Liver (tissue), 9 donors: ENCODE measurements around the gene TBX15. TPM values are rescaled to one million over a fixed set of nuclear protein-coding genes. Genes with fewer than 3 reads are reported as not detected.

Experiments
- DNase-seq: peaks from one replicate; pipeline ENCODE4 v3.0.0-alpha.2; 2017; ENCODE audit warnings: low spot score
- H3K27ac ChIP-seq, 2 donors: one replicate each; pipeline ENCODE4 v1.7.0; 2013; ENCODE audit warnings: inconsistent platforms in 2 of 2, low read length in 2 of 2, control low read depth in 1 of 2, low read depth in 1 of 2, mild to moderate bottlenecking in 1 of 2
- H3K27me3 ChIP-seq, 4 donors: one replicate each; pipeline versions ENCODE4 v1.6.1 to v1.7.0; 2013; ENCODE audit warnings: low read length in 3 of 4, inconsistent platforms in 1 of 4, mild to moderate bottlenecking in 1 of 4, moderate library complexity in 1 of 4; ENCODE audit not compliant: control insufficient read depth in 4 of 4, insufficient read depth in 4 of 4
- H3K36me3 ChIP-seq, 4 donors: one replicate each; pipeline versions ENCODE4 v1.6.1 to v1.7.0; 2013; ENCODE audit warnings: low read length in 3 of 4, mild to moderate bottlenecking in 3 of 4, low read depth in 1 of 4, moderate library complexity in 1 of 4; ENCODE audit not compliant: control insufficient read depth in 4 of 4, insufficient read depth in 3 of 4
- H3K4me1 ChIP-seq, 4 donors: one replicate each; pipeline versions ENCODE4 v1.6.1 to v1.7.0; 2013; ENCODE audit warnings: low read length in 3 of 4, mild to moderate bottlenecking in 3 of 4, moderate library complexity in 1 of 4; ENCODE audit not compliant: control insufficient read depth in 4 of 4, insufficient read depth in 4 of 4
- H3K4me3 ChIP-seq, 3 donors: one replicate each; pipeline versions ENCODE4 v1.6.1 to v1.7.0; 2013; ENCODE audit warnings: low read length in 3 of 3, control low read depth in 1 of 3, low read depth in 1 of 3, mild to moderate bottlenecking in 1 of 3
- H3K9ac ChIP-seq, 2 donors: one replicate each; pipeline ENCODE4 v1.7.0; 2013; ENCODE audit warnings: low read length in 2 of 2, mild to moderate bottlenecking in 2 of 2, moderate library complexity in 2 of 2, control low read depth in 1 of 2, low read depth in 1 of 2
- H3K9me3 ChIP-seq, 4 donors: one replicate each; pipeline versions ENCODE4 v1.6.1 to v1.7.0; 2013; ENCODE audit warnings: low read length in 3 of 4; ENCODE audit not compliant: control insufficient read depth in 4 of 4
- EGR1 ChIP-seq, 2 donors: IDR thresholded peaks; 2 replicates each; pipeline ENCODE4 v1.6.1; 2016 to 2018; ENCODE audit warnings: antibody characterized with exemption in 2 of 2, low read depth in 2 of 2
- FOXA1 ChIP-seq: IDR thresholded peaks from 2 replicates; pipeline ENCODE4 v1.6.1; 2016; ENCODE audit warnings: antibody characterized with exemption
- FOXA2 ChIP-seq: IDR thresholded peaks from 2 replicates; pipeline ENCODE4 v1.6.1; 2016; ENCODE audit warnings: antibody characterized with exemption
- GABPA ChIP-seq, 2 donors: IDR thresholded peaks in 1 of 2; conservative IDR thresholded peaks in 1 of 2; 2 replicates each; pipeline ENCODE4 v1.6.1; 2016; ENCODE audit warnings: antibody characterized with exemption in 2 of 2, mild to moderate bottlenecking in 1 of 2, moderate library complexity in 1 of 2
- HNF4A ChIP-seq, 2 donors: conservative IDR thresholded peaks; 2 replicates each; pipeline ENCODE4 v1.6.1; 2016; ENCODE audit warnings: antibody characterized with exemption in 2 of 2, mild to moderate bottlenecking in 2 of 2
- HNF4G ChIP-seq: IDR thresholded peaks from 2 replicates; pipeline ENCODE4 v1.6.1; 2016; ENCODE audit warnings: antibody characterized with exemption
- JUND ChIP-seq, 2 donors: IDR thresholded peaks; 2 replicates each; pipeline ENCODE4 v1.6.1; 2016; ENCODE audit warnings: antibody characterized with exemption in 2 of 2
- NR2F2 ChIP-seq: IDR thresholded peaks from 2 replicates; pipeline ENCODE4 v1.6.1; 2016; ENCODE audit warnings: antibody characterized with exemption
- RAD21 ChIP-seq, 2 donors: IDR thresholded peaks; 2 replicates each; pipeline ENCODE4 v1.6.1; 2016; ENCODE audit warnings: antibody characterized with exemption in 2 of 2, mild to moderate bottlenecking in 2 of 2
- RXRA ChIP-seq, 2 donors: IDR thresholded peaks; 2 replicates each; pipeline ENCODE4 v1.6.1; 2017 to 2018; ENCODE audit warnings: antibody characterized with exemption in 2 of 2, mild to moderate bottlenecking in 1 of 2
- TAF1 ChIP-seq: conservative IDR thresholded peaks from 2 replicates; pipeline ENCODE4 v1.6.1; 2016; ENCODE audit warnings: antibody characterized with exemption, mild to moderate bottlenecking
- YY1 ChIP-seq: IDR thresholded peaks from 2 replicates; pipeline ENCODE4 v1.6.1; 2016; ENCODE audit warnings: antibody characterized with exemption, mild to moderate bottlenecking
- WGBS: extraction: QIAGEN DNeasy Blood & Tissue Kit; methylation state at CpG from one replicate; pipeline ENCODE4 v1.1.7; 2013; 5-methylcytosine and 5-hydroxymethylcytosine counted together
- polyA plus RNA-seq, 2 donors: library from polyadenylated mRNA; stranded (reverse) in 1 of 2; unstranded in 1 of 2; fragments of 200-250 nt in 1 of 2; fragments of >200 nt in 1 of 2; fragmentation: Nextera tagmentation in 1 of 2; extraction: Ambion mirVana in 1 of 2; gene quantifications; one replicate each; pipeline versions ENCODE4 v1.2.1 to v1.2.3, GENCODE V29; 2013 to 2015
- total RNA-seq, 2 donors: library from RNA; depleted of rRNA; stranded (reverse); fragments of >200 nt; gene quantifications; one replicate each; pipeline ENCODE4 v1.2.3, GENCODE V29; 2014
- TF ChIP-seq, protein P1 (sequence below): IDR thresholded peaks from 2 replicates; pipeline ENCODE4 v1.6.1; 2016; ENCODE audit warnings: antibody characterized with exemption
- TF ChIP-seq, protein P2 (sequence below): IDR thresholded peaks from 2 replicates; pipeline ENCODE4 v1.6.1; 2016; ENCODE audit warnings: antibody characterized with exemption
- TF ChIP-seq, protein P3 (sequence below): IDR thresholded peaks from 2 replicates; pipeline ENCODE4 v1.6.1; 2016; ENCODE audit warnings: antibody characterized with exemption
- TF ChIP-seq, protein P4 (sequence below): IDR thresholded peaks from 2 replicates; pipeline ENCODE4 v1.6.1; 2016; ENCODE audit warnings: antibody characterized with exemption, mild to moderate bottlenecking
- TF ChIP-seq, protein P5 (sequence below): fragments of 150-350 bp; IDR thresholded peaks from 2 replicates; pipeline ENCODE4 v1.5.1; 2017; ENCODE audit warnings: improper control_type of control experiment, low read depth, low read length; ENCODE audit not compliant: missing input control
- donor health status: healthy.
- donor health status: healthy.
- donor health status: healthy.
- donor health status: healthy.
- donor health status: healthy.

The TBX15 gene
- total and polyA plus RNA-seq, 4 donors, result 0.09 to 15.5 (median 3.5) TPM

DNA sequence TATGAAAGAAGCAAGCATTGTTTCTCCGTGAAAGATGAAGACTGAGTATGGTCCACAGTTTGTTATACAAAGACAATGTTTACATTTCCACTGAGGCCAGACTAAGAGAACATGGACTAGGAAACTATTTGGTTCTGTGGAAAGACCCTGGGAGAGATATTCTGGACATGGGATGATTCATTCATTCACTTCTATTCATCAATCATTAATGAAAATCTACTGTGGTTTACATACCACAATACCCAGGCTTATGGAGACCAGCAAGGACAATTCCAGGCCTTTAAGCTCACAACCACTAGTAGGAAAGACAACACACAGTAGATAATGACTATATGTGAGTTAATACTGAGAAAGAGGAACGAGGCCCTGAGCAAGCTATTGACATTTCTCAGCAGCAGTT is 125.4 kb downstream of the TBX15 start:
- H3K27ac ChIP-seq, result no peak overlapping the region
- H3K9ac ChIP-seq, result no peak overlapping the region
- H3K4me1 ChIP-seq, result no peaks in the 10 kb centered on the region
- no peak overlapping the region for H3K4me3 ChIP-seq
- 83% methylated on average over 2 of the region's 2 CpGs for WGBS
- no peak for DNase-seq
- H3K36me3 ChIP-seq, result no peaks in the 10 kb centered on the region
- TF ChIP-seq FOXA2 (no peak), HNF4G (no peak)
- H3K27me3 ChIP-seq, result no peaks in the 10 kb centered on the region
- no peaks in the 10 kb centered on the region for H3K9me3 ChIP-seq

DNA sequence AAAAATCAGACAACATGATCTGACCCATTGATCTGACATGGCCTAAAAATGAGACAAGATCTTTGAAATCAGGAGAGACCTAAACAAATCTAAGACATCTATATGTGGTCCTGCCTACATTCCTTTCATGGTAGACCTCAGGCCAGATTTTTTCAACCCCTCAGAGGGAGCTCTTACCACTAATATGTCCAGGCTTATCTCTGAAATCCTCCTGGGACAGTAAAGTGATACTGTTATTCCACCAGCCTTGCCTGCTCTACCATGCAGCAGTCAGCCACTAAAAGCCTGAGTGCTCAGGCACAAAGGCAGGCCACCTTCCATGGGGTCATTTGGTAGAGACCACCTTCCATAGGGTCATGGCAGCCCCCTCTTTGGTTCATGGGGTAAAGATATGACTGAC is 126.9 kb downstream of the TBX15 start:
- Histone ChIP-seq H3K4me3 (no peak overlapping the region), H3K9me3 (no peaks in the 10 kb centered on the region), H3K27me3 (no peaks in the 10 kb centered on the region), H3K27ac (no peak overlapping the region), H3K9ac (no peak overlapping the region), H3K4me1 (no peaks in the 10 kb centered on the region), H3K36me3 (no peaks in the 10 kb centered on the region)
- TF ChIP-seq JUND (IDR thresholded peaks at IDR 0.05) (no peak), HNF4G (no peak), GABPA (IDR thresholded peaks at IDR 0.05 in 1 of 2, conservative IDR thresholded peaks at IDR 0.05 in 1 of 2) (no peak), RXRA (IDR thresholded peaks at IDR 0.05) (no peak), TAF1 (no peak), FOXA1 (no peak), YY1 (no peak), NR2F2 (no peak), FOXA2 (no peak)
- TF ChIP-seq, protein P1, sequence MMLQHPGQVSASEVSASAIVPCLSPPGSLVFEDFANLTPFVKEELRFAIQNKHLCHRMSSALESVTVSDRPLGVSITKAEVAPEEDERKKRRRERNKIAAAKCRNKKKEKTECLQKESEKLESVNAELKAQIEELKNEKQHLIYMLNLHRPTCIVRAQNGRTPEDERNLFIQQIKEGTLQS, result no peak
- DNase-seq, result no peak

DNA sequence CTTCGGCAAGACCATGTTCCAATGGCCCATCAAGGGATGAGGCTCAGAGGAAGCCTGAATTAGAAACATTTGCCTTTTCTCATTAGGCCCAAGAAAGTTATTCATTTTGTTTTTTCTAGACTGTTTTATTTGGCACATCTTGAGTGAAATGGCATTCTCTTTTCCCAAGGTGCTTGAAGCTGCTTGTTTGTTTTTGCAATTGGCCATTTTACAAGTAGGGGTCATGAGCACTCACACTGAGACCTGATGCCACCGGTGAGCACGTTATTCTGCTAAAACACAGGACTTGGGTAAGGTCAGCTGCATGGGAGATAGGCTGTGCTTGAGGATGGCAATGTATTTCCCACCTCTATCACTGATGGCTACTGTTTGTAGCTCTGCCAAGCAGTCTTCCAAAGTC is 128.1 kb downstream of the TBX15 start:
- DNase-seq, result no peak
- Histone ChIP-seq H3K9ac (no peak overlapping the region), H3K4me3 (no peak overlapping the region), H3K4me1 (no peaks in the 10 kb centered on the region), H3K27me3 (no peaks in the 10 kb centered on the region), H3K36me3 (no peaks in the 10 kb centered on the region), H3K27ac (no peak overlapping the region), H3K9me3 (no peaks in the 10 kb centered on the region)
- WGBS, result 72% methylated on average over 3 of the region's 3 CpGs
- TF ChIP-seq TAF1 (no peak), RAD21 (IDR thresholded peaks at IDR 0.05) (no peak), RXRA (IDR thresholded peaks at IDR 0.05) (no peak), JUND (IDR thresholded peaks at IDR 0.05) (no peak), HNF4A (conservative IDR thresholded peaks at IDR 0.05) (no peak), FOXA1 (no peak), EGR1 (IDR thresholded peaks at IDR 0.05; ENCODE audit: low read depth in 2 of 2) (no peak), HNF4G (no peak), YY1 (no peak), NR2F2 (no peak)
- TF ChIP-seq, protein P2, sequence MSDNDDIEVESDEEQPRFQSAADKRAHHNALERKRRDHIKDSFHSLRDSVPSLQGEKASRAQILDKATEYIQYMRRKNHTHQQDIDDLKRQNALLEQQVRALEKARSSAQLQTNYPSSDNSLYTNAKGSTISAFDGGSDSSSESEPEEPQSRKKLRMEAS, result no peak
- TF ChIP-seq, protein P3, sequence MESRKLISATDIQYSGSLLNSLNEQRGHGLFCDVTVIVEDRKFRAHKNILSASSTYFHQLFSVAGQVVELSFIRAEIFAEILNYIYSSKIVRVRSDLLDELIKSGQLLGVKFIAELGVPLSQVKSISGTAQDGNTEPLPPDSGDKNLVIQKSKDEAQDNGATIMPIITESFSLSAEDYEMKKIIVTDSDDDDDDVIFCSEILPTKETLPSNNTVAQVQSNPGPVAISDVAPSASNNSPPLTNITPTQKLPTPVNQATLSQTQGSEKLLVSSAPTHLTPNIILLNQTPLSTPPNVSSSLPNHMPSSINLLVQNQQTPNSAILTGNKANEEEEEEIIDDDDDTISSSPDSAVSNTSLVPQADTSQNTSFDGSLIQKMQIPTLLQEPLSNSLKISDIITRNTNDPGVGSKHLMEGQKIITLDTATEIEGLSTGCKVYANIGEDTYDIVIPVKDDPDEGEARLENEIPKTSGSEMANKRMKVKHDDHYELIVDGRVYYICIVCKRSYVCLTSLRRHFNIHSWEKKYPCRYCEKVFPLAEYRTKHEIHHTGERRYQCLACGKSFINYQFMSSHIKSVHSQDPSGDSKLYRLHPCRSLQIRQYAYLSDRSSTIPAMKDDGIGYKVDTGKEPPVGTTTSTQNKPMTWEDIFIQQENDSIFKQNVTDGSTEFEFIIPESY, result no peak
- TF ChIP-seq, protein P4, sequence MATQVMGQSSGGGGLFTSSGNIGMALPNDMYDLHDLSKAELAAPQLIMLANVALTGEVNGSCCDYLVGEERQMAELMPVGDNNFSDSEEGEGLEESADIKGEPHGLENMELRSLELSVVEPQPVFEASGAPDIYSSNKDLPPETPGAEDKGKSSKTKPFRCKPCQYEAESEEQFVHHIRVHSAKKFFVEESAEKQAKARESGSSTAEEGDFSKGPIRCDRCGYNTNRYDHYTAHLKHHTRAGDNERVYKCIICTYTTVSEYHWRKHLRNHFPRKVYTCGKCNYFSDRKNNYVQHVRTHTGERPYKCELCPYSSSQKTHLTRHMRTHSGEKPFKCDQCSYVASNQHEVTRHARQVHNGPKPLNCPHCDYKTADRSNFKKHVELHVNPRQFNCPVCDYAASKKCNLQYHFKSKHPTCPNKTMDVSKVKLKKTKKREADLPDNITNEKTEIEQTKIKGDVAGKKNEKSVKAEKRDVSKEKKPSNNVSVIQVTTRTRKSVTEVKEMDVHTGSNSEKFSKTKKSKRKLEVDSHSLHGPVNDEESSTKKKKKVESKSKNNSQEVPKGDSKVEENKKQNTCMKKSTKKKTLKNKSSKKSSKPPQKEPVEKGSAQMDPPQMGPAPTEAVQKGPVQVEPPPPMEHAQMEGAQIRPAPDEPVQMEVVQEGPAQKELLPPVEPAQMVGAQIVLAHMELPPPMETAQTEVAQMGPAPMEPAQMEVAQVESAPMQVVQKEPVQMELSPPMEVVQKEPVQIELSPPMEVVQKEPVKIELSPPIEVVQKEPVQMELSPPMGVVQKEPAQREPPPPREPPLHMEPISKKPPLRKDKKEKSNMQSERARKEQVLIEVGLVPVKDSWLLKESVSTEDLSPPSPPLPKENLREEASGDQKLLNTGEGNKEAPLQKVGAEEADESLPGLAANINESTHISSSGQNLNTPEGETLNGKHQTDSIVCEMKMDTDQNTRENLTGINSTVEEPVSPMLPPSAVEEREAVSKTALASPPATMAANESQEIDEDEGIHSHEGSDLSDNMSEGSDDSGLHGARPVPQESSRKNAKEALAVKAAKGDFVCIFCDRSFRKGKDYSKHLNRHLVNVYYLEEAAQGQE, result no peak
- TF ChIP-seq, protein P5, sequence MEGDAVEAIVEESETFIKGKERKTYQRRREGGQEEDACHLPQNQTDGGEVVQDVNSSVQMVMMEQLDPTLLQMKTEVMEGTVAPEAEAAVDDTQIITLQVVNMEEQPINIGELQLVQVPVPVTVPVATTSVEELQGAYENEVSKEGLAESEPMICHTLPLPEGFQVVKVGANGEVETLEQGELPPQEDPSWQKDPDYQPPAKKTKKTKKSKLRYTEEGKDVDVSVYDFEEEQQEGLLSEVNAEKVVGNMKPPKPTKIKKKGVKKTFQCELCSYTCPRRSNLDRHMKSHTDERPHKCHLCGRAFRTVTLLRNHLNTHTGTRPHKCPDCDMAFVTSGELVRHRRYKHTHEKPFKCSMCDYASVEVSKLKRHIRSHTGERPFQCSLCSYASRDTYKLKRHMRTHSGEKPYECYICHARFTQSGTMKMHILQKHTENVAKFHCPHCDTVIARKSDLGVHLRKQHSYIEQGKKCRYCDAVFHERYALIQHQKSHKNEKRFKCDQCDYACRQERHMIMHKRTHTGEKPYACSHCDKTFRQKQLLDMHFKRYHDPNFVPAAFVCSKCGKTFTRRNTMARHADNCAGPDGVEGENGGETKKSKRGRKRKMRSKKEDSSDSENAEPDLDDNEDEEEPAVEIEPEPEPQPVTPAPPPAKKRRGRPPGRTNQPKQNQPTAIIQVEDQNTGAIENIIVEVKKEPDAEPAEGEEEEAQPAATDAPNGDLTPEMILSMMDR, result no peak
